Osteocyte (in vitro differentiated cells): Measurements from ENCODE around the gene MYO5B. TPM values are rescaled to one million over a fixed set of nuclear protein-coding genes. Genes with fewer than 3 reads are reported as not detected.

Experiments
- DNase-seq: peaks from one replicate; pipeline ENCODE4 v3.0.0; 2021; ENCODE audit warnings: mixed read lengths; ENCODE audit not compliant: unreplicated experiment; ENCODE audit errors: extremely low spot score
- H3K27ac Mint-ChIP-seq: one replicate; pipeline ENCODE4 v1.8.0; 2021; ENCODE audit warnings: mild to moderate bottlenecking, mixed read lengths; ENCODE audit not compliant: unreplicated experiment
- H3K27me3 Mint-ChIP-seq: one replicate; pipeline ENCODE4 v1.8.0; 2021; ENCODE audit warnings: mixed read lengths; ENCODE audit not compliant: unreplicated experiment
- H3K36me3 Mint-ChIP-seq: one replicate; pipeline ENCODE4 v1.8.0; 2021; ENCODE audit warnings: mixed read lengths; ENCODE audit not compliant: unreplicated experiment
- H3K4me1 Mint-ChIP-seq: one replicate; pipeline ENCODE4 v1.8.0; 2021; ENCODE audit warnings: mixed read lengths; ENCODE audit not compliant: unreplicated experiment
- H3K4me3 Mint-ChIP-seq: one replicate; pipeline ENCODE4 v1.8.0; 2021; ENCODE audit warnings: mild to moderate bottlenecking, moderate library complexity, mixed read lengths; ENCODE audit not compliant: unreplicated experiment
- H3K9me3 Mint-ChIP-seq: one replicate; pipeline ENCODE4 v1.8.0; 2021; ENCODE audit warnings: mixed read lengths; ENCODE audit not compliant: unreplicated experiment
- CTCF ChIP-seq: fragments of 200-600 bp; sonication (generic); IDR thresholded peaks from 2 replicates; pipeline ENCODE4 v1.5.0; 2021; ENCODE audit warnings: antibody characterized with exemption, mild to moderate bottlenecking, moderate library complexity
- total RNA-seq: library from RNA; stranded (reverse); gene quantifications from 2 replicates; pipeline ENCODE4 v1.2.1, GENCODE V29; 2021

MYO5B gene
- total RNA-seq, 1 donor from 2014 or later = not detected

GRCh38 chr18:49910019-49910418 lies 284.9 kb downstream of the MYO5B start:
- no peak for DNase-seq
- Mint-ChIP-seq H3K9me3 (no peaks in the 10 kb centered on the region), H3K27me3 (peaks cover 10% of the 10 kb centered on the region), H3K27ac (no peak overlapping the region), H3K4me1 (no peaks in the 10 kb centered on the region), H3K4me3 (no peak overlapping the region), H3K36me3 (no peaks in the 10 kb centered on the region)
- no peak for TF ChIP-seq CTCF

- H3K36me3 Mint-ChIP-seq = no peaks in the 10 kb centered on the region
- no peak overlapping the region for H3K27ac Mint-ChIP-seq
- no peaks in the 10 kb centered on the region for H3K9me3 Mint-ChIP-seq
- DNase-seq = no peak
- H3K4me1 Mint-ChIP-seq = no peaks in the 10 kb centered on the region
- no peak for TF ChIP-seq CTCF
- no peak overlapping the region for H3K4me3 Mint-ChIP-seq
- H3K27me3 Mint-ChIP-seq = peaks cover 4% of the 10 kb centered on the region
These were observed 287.5 kb downstream of the MYO5B start for GRCh38 chr18:49907346-49907929.

GRCh38 chr18:49905771-49906170 lies 289.2 kb downstream of the MYO5B start:
- Mint-ChIP-seq H3K4me3 (no peak overlapping the region), H3K27me3 (peaks cover 4% of the 10 kb centered on the region)
- TF ChIP-seq CTCF = no peak

GRCh38 chr18:49904871-49905555 lies 289.9 kb downstream of the MYO5B start:
- DNase-seq = no peak
- no peak overlapping the region for H3K27ac Mint-ChIP-seq
- no peaks in the 10 kb centered on the region for H3K36me3 Mint-ChIP-seq
- H3K27me3 Mint-ChIP-seq = peaks cover 4% of the 10 kb centered on the region
- H3K9me3 Mint-ChIP-seq = no peaks in the 10 kb centered on the region
- H3K4me3 Mint-ChIP-seq = no peak overlapping the region
- no peaks in the 10 kb centered on the region for H3K4me1 Mint-ChIP-seq
- no peak for TF ChIP-seq CTCF

More at GRCh38 chr18:49905771-49906170, 289.2 kb downstream of the MYO5B start:
- H3K4me1 Mint-ChIP-seq = no peaks in the 10 kb centered on the region
- DNase-seq = no peak
- H3K36me3 Mint-ChIP-seq = no peaks in the 10 kb centered on the region
- H3K9me3 Mint-ChIP-seq = no peaks in the 10 kb centered on the region
- no peak overlapping the region for H3K27ac Mint-ChIP-seq

GRCh38 chr18:49901862-49902340 lies 293.0 kb downstream of the MYO5B start:
- Mint-ChIP-seq H3K36me3 (no peaks in the 10 kb centered on the region), H3K4me3 (no peak overlapping the region), H3K27me3 (peaks cover 3% of the 10 kb centered on the region), H3K27ac (no peak overlapping the region), H3K4me1 (no peaks in the 10 kb centered on the region), H3K9me3 (no peaks in the 10 kb centered on the region)
- TF ChIP-seq CTCF = no peak
- no peak for DNase-seq
